SK-N-SH treated with all-trans-retinoic acid at 6 μM for 48 hours (cell line): ENCODE data around the gene MMS19.

Experiments
- ATAC-seq: fragments of 200-7000 bp; cut with Tn5 transposase; 3 replicates; pipeline ENCODE4 v1.9.1; 2020; ENCODE audit warnings: mild to moderate bottlenecking, moderate library complexity
- ARNTL ChIP-seq: fragments of 450-650 bp; formaldehyde crosslinking; IDR thresholded peaks from 2 replicates; pipeline ENCODE4 v1.5.0; 2020; ENCODE audit warnings: low read depth, mild to moderate bottlenecking, moderate library complexity, borderline replicate concordance
- BACH2 ChIP-seq: fragments of 250-450 bp; sonication (Bioruptor Pico); IDR thresholded peaks from 2 replicates; pipeline ENCODE4 v1.9.0; 2021; ENCODE audit warnings: mild to moderate bottlenecking, borderline replicate concordance
- CSDC2 ChIP-seq: fragments of 250-450 bp; sonication (Bioruptor Pico); IDR thresholded peaks from 2 replicates; pipeline ENCODE4 v1.5.0; 2020; ENCODE audit warnings: mild to moderate bottlenecking, moderate library complexity
- ESRRG ChIP-seq: fragments of 250-450 bp; sonication (Bioruptor Pico); IDR thresholded peaks from 2 replicates; pipeline ENCODE4 v1.6.1; 2021; ENCODE audit warnings: mild to moderate bottlenecking
- GLIS3 ChIP-seq: fragments of 250-450 bp; sonication (Bioruptor Pico); IDR thresholded peaks from 2 replicates; pipeline ENCODE4 v1.5.0; 2020; ENCODE audit warnings: mild to moderate bottlenecking, moderate library complexity
- OSR1 ChIP-seq: fragments of 250-450 bp; sonication (Bioruptor Pico); IDR thresholded peaks from 2 replicates; pipeline ENCODE4 v1.8.0; 2022; ENCODE audit warnings: moderate library complexity, mild to moderate bottlenecking, inconsistent platforms
- PPARA ChIP-seq: fragments of 250-450 bp; sonication (Bioruptor Pico); IDR thresholded peaks from 2 replicates; pipeline ENCODE4 v1.5.0; 2020; ENCODE audit warnings: mild to moderate bottlenecking, borderline replicate concordance
- RARB ChIP-seq: fragments of 250-450 bp; sonication (Bioruptor Pico); IDR thresholded peaks from 2 replicates; pipeline ENCODE4 v1.8.0; 2021; ENCODE audit warnings: mild to moderate bottlenecking, moderate library complexity
- SNAI2 ChIP-seq: fragments of 250-450 bp; sonication (Bioruptor Pico); IDR thresholded peaks from 2 replicates; pipeline ENCODE4 v1.5.0; 2020; ENCODE audit warnings: mild to moderate bottlenecking, moderate library complexity
- TCF4 ChIP-seq: fragments of 250-450 bp; sonication (Bioruptor Pico); IDR thresholded peaks from 2 replicates; pipeline ENCODE4 v1.8.0; 2021; ENCODE audit warnings: mild to moderate bottlenecking, moderate library complexity, borderline replicate concordance
- TOX ChIP-seq: fragments of 250-450 bp; sonication (Bioruptor Pico); IDR thresholded peaks from 2 replicates; pipeline ENCODE4 v1.8.0; 2021; ENCODE audit warnings: mild to moderate bottlenecking, moderate library complexity, borderline replicate concordance
- ZC3H10 ChIP-seq: fragments of 250-450 bp; sonication (Bioruptor Pico); IDR thresholded peaks from 2 replicates; pipeline ENCODE4 v1.5.1; 2021; ENCODE audit warnings: mild to moderate bottlenecking, moderate library complexity
- ZFP3 ChIP-seq: fragments of 250-450 bp; sonication (Bioruptor Pico); IDR thresholded peaks from 2 replicates; pipeline ENCODE4 v1.5.0; 2020; ENCODE audit warnings: mild to moderate bottlenecking, moderate library complexity
- ZFP30 ChIP-seq: fragments of 450-650 bp; formaldehyde crosslinking; IDR thresholded peaks from 2 replicates; pipeline ENCODE4 v1.5.0; 2022; ENCODE audit warnings: mild to moderate bottlenecking, moderate library complexity
- ZNF565 ChIP-seq: fragments of 450-650 bp; formaldehyde crosslinking; conservative IDR thresholded peaks from 2 replicates; pipeline ENCODE4 v1.5.0; 2020; ENCODE audit warnings: low read depth, mild to moderate bottlenecking, moderate library complexity
- ZNF70 ChIP-seq: fragments of 450-650 bp; formaldehyde crosslinking; IDR thresholded peaks from 2 replicates; pipeline ENCODE4 v1.5.0; 2020; ENCODE audit warnings: mild to moderate bottlenecking, moderate library complexity
- ZNF8 ChIP-seq: fragments of 450-650 bp; formaldehyde crosslinking; IDR thresholded peaks from 2 replicates; pipeline ENCODE4 v1.5.0; 2020; ENCODE audit warnings: mild to moderate bottlenecking, moderate library complexity
- TF ChIP-seq, protein P1 (sequence below): fragments of 250-450 bp; sonication (Bioruptor Pico); IDR thresholded peaks from 2 replicates; pipeline ENCODE4 v1.5.1; 2020; ENCODE audit warnings: low read depth, mild to moderate bottlenecking, moderate library complexity
- TF ChIP-seq, protein P2 (sequence below): fragments of 250-450 bp; sonication (Bioruptor Pico); IDR thresholded peaks from 2 replicates; pipeline ENCODE4 v1.5.1; 2021; ENCODE audit warnings: mild to moderate bottlenecking, moderate library complexity
- TF ChIP-seq, protein P3 (sequence below): fragments of 250-450 bp; sonication (Bioruptor Pico); IDR thresholded peaks from 2 replicates; pipeline ENCODE4 v1.5.0; 2020; ENCODE audit warnings: mild to moderate bottlenecking, moderate library complexity
- TF ChIP-seq, protein P4 (sequence below): fragments of 250-450 bp; sonication (Bioruptor Pico); IDR thresholded peaks from 2 replicates; pipeline ENCODE4 v1.8.0; 2021; ENCODE audit warnings: low read depth, mild to moderate bottlenecking, moderate library complexity, borderline replicate concordance
- TF ChIP-seq, protein P5 (sequence below): fragments of 250-450 bp; sonication (Bioruptor Pico); IDR thresholded peaks from 2 replicates; pipeline ENCODE4 v1.8.0; 2020; ENCODE audit warnings: mild to moderate bottlenecking, moderate library complexity, borderline replicate concordance

MMS19 gene

DNA sequence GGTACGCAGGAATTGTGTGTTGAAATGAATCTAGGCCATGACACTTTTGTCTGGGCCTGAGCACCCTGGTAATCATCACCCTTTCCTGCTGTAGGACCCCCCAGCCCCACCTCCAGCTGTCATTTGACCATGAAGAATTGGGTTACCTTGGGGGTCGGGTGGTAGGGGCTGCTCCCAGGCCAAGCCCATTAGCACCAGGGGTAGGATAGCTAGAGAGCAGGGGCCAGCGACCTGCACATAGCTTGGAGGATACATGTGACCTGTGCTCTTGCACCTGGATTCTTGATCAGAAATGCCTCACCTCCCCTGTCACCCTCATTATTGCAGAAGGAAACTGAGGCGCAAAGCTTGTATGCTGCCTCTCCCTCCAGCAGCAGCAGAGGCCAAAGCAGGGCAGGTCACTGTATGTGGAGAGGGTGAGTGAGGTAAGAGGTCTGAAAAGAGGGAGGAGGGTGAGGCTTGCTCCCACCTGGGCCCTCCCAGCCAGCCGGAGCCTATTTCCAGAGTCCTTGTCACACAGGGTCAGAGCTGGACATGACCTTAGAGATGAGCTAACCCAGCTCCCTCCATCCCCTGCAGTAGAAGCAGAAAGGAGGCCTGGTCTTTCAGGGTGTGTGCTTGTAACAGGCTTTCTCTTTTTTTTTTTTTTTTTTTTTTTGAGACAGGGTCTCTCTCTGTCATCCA, 39.1 kb upstream of the MMS19 start:
- TF ChIP-seq, protein P1, sequence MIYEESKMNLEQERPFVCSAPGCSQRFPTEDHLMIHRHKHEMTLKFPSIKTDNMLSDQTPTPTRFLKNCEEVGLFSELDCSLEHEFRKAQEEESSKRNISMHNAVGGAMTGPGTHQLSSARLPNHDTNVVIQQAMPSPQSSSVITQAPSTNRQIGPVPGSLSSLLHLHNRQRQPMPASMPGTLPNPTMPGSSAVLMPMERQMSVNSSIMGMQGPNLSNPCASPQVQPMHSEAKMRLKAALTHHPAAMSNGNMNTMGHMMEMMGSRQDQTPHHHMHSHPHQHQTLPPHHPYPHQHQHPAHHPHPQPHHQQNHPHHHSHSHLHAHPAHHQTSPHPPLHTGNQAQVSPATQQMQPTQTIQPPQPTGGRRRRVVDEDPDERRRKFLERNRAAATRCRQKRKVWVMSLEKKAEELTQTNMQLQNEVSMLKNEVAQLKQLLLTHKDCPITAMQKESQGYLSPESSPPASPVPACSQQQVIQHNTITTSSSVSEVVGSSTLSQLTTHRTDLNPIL (CRISPR knock-in tag): no peak
- TF ChIP-seq CSDC2 (CRISPR knock-in tag): no peak
- TF ChIP-seq ZFP30 (CRISPR knock-in tag): no peak
- no peak for TF ChIP-seq ZFP3 (CRISPR knock-in tag)
- TF ChIP-seq ZC3H10 (CRISPR knock-in tag): no peak
- TF ChIP-seq ZNF8 (CRISPR knock-in tag): no peak
- TF ChIP-seq ZNF565 (CRISPR knock-in tag): no peak
- no peak for TF ChIP-seq ARNTL (CRISPR knock-in tag)
- no peak for TF ChIP-seq RARB (CRISPR knock-in tag)
- TF ChIP-seq OSR1: no peak
- no peak for TF ChIP-seq TCF4
- TF ChIP-seq PPARA (CRISPR knock-in tag): no peak
- no peak for TF ChIP-seq SNAI2 (CRISPR knock-in tag)
- TF ChIP-seq, protein P2, sequence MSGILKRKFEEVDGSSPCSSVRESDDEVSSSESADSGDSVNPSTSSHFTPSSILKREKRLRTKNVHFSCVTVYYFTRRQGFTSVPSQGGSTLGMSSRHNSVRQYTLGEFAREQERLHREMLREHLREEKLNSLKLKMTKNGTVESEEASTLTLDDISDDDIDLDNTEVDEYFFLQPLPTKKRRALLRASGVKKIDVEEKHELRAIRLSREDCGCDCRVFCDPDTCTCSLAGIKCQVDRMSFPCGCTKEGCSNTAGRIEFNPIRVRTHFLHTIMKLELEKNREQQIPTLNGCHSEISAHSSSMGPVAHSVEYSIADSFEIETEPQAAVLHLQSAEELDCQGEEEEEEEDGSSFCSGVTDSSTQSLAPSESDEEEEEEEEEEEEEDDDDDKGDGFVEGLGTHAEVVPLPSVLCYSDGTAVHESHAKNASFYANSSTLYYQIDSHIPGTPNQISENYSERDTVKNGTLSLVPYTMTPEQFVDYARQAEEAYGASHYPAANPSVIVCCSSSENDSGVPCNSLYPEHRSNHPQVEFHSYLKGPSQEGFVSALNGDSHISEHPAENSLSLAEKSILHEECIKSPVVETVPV (CRISPR knock-in tag): no peak
- no peak for ATAC-seq

DNA sequence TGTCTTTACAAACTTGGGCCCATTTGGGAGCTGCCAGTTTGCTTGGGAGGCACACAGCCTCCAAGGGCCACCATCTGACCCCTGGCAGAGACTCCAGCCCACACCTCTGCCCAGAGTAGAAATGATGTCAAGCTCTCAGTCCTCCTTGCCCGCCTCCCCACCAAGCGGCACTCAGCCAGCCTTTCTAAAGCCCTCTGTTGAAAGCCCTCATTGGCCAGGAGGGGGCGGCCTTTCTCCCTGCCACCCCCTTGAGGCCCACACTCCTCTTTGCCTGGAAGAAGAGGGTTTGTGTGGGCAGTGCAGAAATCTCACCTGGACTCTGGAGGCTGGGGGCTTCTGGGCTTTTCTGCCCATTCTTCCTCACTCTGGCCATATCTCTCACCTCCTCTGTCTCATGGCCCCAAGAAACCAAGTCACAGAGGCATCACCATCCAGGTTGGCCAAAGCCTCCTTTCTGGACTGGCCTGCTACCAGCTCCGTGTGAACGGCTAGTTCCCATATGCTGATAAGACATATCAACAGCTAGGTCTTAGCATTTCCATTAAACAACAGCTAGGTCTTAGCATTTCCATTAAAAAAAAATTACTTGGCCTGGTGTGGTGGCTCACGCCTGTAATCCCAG, 36.6 kb upstream of the MMS19 start:
- TF ChIP-seq SNAI2 (CRISPR knock-in tag): no peak
- TF ChIP-seq ZNF8 (CRISPR knock-in tag): no peak
- TF ChIP-seq BACH2: no peak
- TF ChIP-seq ZFP3 (CRISPR knock-in tag): no peak
- no peak for TF ChIP-seq OSR1
- TF ChIP-seq ZC3H10 (CRISPR knock-in tag): no peak
- TF ChIP-seq, protein P3, sequence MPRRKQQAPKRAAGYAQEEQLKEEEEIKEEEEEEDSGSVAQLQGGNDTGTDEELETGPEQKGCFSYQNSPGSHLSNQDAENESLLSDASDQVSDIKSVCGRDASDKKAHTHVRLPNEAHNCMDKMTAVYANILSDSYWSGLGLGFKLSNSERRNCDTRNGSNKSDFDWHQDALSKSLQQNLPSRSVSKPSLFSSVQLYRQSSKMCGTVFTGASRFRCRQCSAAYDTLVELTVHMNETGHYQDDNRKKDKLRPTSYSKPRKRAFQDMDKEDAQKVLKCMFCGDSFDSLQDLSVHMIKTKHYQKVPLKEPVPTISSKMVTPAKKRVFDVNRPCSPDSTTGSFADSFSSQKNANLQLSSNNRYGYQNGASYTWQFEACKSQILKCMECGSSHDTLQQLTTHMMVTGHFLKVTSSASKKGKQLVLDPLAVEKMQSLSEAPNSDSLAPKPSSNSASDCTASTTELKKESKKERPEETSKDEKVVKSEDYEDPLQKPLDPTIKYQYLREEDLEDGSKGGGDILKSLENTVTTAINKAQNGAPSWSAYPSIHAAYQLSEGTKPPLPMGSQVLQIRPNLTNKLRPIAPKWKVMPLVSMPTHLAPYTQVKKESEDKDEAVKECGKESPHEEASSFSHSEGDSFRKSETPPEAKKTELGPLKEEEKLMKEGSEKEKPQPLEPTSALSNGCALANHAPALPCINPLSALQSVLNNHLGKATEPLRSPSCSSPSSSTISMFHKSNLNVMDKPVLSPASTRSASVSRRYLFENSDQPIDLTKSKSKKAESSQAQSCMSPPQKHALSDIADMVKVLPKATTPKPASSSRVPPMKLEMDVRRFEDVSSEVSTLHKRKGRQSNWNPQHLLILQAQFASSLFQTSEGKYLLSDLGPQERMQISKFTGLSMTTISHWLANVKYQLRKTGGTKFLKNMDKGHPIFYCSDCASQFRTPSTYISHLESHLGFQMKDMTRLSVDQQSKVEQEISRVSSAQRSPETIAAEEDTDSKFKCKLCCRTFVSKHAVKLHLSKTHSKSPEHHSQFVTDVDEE (CRISPR knock-in tag): no peak
- no peak for TF ChIP-seq ZNF70 (CRISPR knock-in tag)
- no peak for TF ChIP-seq RARB (CRISPR knock-in tag)
- TF ChIP-seq, protein P4, sequence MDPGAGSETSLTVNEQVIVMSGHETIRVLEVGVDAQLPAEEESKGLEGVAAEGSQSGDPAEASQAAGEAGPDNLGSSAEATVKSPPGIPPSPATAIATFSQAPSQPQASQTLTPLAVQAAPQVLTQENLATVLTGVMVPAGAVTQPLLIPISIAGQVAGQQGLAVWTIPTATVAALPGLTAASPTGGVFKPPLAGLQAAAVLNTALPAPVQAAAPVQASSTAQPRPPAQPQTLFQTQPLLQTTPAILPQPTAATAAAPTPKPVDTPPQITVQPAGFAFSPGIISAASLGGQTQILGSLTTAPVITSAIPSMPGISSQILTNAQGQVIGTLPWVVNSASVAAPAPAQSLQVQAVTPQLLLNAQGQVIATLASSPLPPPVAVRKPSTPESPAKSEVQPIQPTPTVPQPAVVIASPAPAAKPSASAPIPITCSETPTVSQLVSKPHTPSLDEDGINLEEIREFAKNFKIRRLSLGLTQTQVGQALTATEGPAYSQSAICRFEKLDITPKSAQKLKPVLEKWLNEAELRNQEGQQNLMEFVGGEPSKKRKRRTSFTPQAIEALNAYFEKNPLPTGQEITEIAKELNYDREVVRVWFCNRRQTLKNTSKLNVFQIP: no peak
- TF ChIP-seq ZNF565 (CRISPR knock-in tag): no peak
- TF ChIP-seq, protein P1 (CRISPR knock-in tag): no peak
- TF ChIP-seq ESRRG: no peak
- TF ChIP-seq, protein P5, sequence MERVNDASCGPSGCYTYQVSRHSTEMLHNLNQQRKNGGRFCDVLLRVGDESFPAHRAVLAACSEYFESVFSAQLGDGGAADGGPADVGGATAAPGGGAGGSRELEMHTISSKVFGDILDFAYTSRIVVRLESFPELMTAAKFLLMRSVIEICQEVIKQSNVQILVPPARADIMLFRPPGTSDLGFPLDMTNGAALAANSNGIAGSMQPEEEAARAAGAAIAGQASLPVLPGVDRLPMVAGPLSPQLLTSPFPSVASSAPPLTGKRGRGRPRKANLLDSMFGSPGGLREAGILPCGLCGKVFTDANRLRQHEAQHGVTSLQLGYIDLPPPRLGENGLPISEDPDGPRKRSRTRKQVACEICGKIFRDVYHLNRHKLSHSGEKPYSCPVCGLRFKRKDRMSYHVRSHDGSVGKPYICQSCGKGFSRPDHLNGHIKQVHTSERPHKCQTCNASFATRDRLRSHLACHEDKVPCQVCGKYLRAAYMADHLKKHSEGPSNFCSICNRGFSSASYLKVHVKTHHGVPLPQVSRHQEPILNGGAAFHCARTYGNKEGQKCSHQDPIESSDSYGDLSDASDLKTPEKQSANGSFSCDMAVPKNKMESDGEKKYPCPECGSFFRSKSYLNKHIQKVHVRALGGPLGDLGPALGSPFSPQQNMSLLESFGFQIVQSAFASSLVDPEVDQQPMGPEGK (CRISPR knock-in tag): no peak
- TF ChIP-seq GLIS3 (CRISPR knock-in tag): no peak
- TF ChIP-seq CSDC2 (CRISPR knock-in tag): no peak
- TF ChIP-seq, protein P2 (CRISPR knock-in tag): no peak
- TF ChIP-seq TOX (CRISPR knock-in tag): no peak
- ATAC-seq: peak; percentile 43
